Measurements from ENCODE around the gene ADGRA1.

DNA sequence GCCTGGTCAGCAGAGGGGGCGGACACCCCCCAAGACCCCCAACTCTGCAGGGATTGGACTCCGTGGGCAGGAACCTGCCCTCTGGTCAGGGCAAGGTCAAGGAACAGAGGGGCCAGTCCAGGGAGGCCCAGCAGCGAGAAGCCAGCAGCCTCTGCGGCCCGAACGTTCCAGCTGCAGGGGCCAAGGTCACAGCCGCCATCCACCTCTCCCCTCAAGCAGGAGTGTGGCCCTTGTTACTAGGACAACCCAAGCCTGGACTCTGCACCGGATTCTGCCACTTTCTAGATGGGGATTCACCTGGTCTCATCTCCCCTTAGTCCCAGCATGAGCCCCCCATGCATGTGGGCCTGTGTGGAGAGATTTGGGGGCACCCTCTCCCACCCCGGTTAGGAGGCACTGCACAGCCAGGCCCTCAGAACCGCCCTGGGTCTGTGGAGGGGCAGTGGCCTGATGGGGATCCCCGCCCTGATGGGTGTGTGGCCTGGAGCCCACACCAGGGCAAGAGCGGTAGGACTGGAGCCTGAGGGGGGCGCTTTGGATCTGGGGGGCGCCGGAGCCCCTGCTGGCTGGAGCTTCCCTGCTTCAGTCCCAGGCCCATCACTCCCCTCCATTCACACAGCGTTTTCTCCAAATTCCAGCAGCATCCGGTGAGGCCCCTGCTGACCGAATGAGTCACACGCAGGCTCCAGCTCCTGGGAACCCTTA is 18.1 kb downstream of the ADGRA1 start:
- TF ChIP-seq SUZ12 (IDR thresholded peaks at IDR 0.05) (no peak), BHLHE40 (IDR thresholded peaks at IDR 0.05; ENCODE audit: borderline replicate concordance) (no peak)

Measured in HEK293T (cell line).